ENCODE data around the gene DNAJC17. TPM values are rescaled to one million over a fixed set of nuclear protein-coding genes. Genes with fewer than 3 reads are reported as not detected.

Gene DNAJC17, protein sequence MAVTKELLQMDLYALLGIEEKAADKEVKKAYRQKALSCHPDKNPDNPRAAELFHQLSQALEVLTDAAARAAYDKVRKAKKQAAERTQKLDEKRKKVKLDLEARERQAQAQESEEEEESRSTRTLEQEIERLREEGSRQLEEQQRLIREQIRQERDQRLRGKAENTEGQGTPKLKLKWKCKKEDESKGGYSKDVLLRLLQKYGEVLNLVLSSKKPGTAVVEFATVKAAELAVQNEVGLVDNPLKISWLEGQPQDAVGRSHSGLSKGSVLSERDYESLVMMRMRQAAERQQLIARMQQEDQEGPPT
- polyA plus RNA-seq = 10 to 100 TPM; 51.3 to 88.1 TPM

DNA sequence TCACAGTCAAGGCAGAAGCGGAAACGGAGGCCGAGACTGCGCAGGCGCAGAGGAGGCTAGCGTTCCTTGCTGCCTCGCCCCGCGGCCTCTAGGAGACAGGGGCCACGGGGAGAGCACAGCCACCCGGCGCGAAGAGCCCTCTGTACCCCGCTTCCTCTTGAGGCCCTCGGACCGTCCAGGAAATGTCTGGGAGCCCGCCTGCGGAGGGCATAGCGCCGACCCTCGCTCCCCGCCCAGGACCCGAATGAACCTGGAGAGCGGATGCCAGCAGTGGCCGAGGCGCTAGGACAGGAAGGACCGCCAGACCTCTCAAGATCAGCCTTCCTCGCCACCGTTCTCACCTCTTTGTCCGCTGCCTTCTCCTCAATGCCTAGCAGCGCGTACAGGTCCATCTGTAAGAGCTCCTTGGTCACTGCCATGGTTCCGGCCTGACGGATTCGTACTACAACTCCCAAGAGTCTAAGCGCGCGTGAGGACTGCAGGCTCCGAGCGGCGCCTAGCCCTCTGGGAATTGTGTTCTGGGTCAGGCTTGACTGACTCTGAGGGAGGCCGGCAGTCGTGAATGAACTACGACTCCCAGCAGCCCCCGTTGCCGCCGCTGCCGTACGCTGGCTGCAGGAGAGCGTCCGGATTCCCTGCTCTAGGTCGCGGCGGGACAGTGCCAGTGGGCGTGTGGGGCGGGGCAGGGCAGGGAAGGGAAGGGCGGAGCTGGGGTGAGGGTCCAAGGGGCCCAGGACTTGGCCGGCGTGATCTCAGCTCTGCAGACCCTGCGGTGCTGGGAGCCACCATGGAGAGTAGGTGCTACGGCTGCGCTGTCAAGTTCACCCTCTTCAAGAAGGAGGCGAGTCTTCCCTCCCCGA, at the start of gene DNAJC17, which contains the start of gene ZFYVE19:
TSS of gene DNAJC17 (minus strand) at position 446 of the 860 bp plus-strand sequence. CDS start at position 419, 27 bp downstream.
TSS of gene ZFYVE19 (plus strand) at position 62 of the 860 bp plus-strand sequence. CDS start at position 563, 501 bp downstream.
- H3K9me3 ChIP-seq (ENCODE audit: control insufficient read depth in 2 of 2, insufficient read depth in 1 of 2, low read depth in 1 of 2, low read length in 1 of 2) = no peaks in the 10 kb centered on the region
- H3K4me3 ChIP-seq (ENCODE audit: low read depth in 1 of 2, low read length in 2 of 2) = peak within 1 kb of the TSS; percentile 93 to 98
- WGBS, 2 donors = 0% methylated on average over 62 to 64 of the region's 64 CpGs
- peaks cover 2% of the 10 kb centered on the region in 2 donors for H3K4me1 ChIP-seq (ENCODE audit: control insufficient read depth in 2 of 2, insufficient read depth in 2 of 2, low read length in 1 of 2)
- H3K27ac ChIP-seq (ENCODE audit: low read depth in 2 of 2, low read length in 1 of 2) = peak within 1 kb of the TSS; percentile 96 to 97
- no peaks in the 10 kb centered on the region for H3K27me3 ChIP-seq (ENCODE audit: control insufficient read depth in 1 of 2, insufficient read depth in 2 of 2, low read length in 2 of 2)
- H3K36me3 ChIP-seq (ENCODE audit: control insufficient read depth in 2 of 2, insufficient read depth in 2 of 2, low read length in 1 of 2) = peaks cover 3 to 17% of the 10 kb centered on the region in 2 donors

DNA sequence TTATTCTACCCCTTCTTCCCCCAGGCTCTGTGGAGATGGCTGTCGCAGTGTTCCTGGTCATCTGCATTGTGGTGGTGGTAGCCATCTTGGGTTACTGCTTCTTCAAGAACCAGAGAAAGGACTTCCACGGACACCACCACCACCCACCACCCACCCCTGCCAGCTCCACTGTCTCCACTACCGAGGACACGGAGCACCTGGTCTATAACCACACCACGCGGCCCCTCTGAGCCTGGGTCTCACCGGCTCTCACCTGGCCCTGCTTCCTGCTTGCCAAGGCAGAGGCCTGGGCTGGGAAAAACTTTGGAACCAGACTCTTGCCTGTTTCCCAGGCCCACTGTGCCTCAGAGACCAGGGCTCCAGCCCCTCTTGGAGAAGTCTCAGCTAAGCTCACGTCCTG, 49.5 kb upstream of the DNAJC17 start:
- Histone ChIP-seq H3K4me3 (ENCODE audit: low read depth in 1 of 2, low read length in 2 of 2) (no peak overlapping the region), H3K4me1 (ENCODE audit: control insufficient read depth in 2 of 2, insufficient read depth in 2 of 2, low read length in 1 of 2) (peaks cover 0 to 9% of the 10 kb centered on the region in 2 donors), H3K27me3 (ENCODE audit: control insufficient read depth in 1 of 2, insufficient read depth in 2 of 2, low read length in 2 of 2) (no peaks in the 10 kb centered on the region), H3K27ac (ENCODE audit: low read depth in 2 of 2, low read length in 1 of 2) (peak overlapping the region; percentile 93 to 96), H3K9me3 (ENCODE audit: control insufficient read depth in 2 of 2, insufficient read depth in 1 of 2, low read depth in 1 of 2, low read length in 1 of 2) (no peaks in the 10 kb centered on the region), H3K36me3 (ENCODE audit: control insufficient read depth in 2 of 2, insufficient read depth in 2 of 2, low read length in 1 of 2) (peaks cover 7 to 36% of the 10 kb centered on the region in 2 donors)
- WGBS, 2 donors = 69 to 77% methylated on average over 7 to 8 of the region's 8 CpGs

DNA sequence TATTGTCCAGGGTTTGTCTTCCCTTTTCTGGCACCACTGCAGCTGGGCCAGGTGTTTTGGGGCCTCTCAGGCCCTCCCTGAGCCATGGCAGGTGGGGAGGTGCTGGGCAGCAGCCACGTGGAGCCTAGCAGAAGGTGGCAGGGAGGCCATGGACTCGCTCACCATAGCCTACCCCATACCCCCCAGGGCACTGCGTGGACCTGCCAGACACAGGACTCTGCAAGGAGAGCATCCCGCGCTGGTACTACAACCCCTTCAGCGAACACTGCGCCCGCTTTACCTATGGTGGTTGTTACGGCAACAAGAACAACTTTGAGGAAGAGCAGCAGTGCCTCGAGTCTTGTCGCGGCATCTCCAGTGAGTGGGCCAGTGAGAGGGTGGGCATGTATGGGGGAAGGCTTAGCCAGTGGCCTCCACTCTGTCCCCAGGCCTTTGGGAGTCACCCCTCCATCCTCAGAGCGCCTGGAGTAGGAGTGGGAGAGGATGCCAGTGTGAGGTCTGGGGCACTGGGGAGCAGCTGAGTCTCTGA, 48.5 kb upstream of the DNAJC17 start:
- Histone ChIP-seq H3K27ac (ENCODE audit: low read depth in 2 of 2, low read length in 1 of 2) (peak overlapping the region; percentile 39 to 93), H3K36me3 (ENCODE audit: control insufficient read depth in 2 of 2, insufficient read depth in 2 of 2, low read length in 1 of 2) (peaks cover 7 to 39% of the 10 kb centered on the region in 2 donors), H3K4me3 (ENCODE audit: low read depth in 1 of 2, low read length in 2 of 2) (no peak overlapping the region), H3K4me1 (ENCODE audit: control insufficient read depth in 2 of 2, insufficient read depth in 2 of 2, low read length in 1 of 2) (peaks cover 0 to 9% of the 10 kb centered on the region in 2 donors), H3K27me3 (ENCODE audit: control insufficient read depth in 1 of 2, insufficient read depth in 2 of 2, low read length in 2 of 2) (no peaks in the 10 kb centered on the region), H3K9me3 (ENCODE audit: control insufficient read depth in 2 of 2, insufficient read depth in 1 of 2, low read depth in 1 of 2, low read length in 1 of 2) (no peaks in the 10 kb centered on the region)
- 80 to 81% methylated on average over 13 of the region's 13 CpGs for WGBS, 2 donors

DNA sequence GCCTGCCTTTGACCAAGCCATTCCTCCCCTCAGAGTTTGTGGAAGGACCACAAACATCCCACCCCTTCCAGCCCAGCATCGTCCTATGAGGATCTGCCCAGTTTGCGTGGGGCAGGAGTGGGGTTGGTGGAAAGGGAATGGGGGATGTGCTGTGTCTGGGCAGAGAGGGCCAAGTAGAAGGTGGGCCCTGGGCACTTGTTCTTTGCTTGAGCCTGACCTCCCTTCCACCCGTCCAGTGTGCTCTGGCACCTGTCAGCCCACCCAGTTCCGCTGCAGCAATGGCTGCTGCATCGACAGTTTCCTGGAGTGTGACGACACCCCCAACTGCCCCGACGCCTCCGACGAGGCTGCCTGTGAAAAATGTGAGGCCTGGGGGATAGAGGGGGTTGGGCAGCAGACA, 46.9 kb upstream of the DNAJC17 start:
- WGBS, 2 donors = 73 to 81% methylated on average over 10 of the region's 10 CpGs
- Histone ChIP-seq H3K36me3 (ENCODE audit: control insufficient read depth in 2 of 2, insufficient read depth in 2 of 2, low read length in 1 of 2) (peaks cover 7 to 42% of the 10 kb centered on the region in 2 donors), H3K27me3 (ENCODE audit: control insufficient read depth in 1 of 2, insufficient read depth in 2 of 2, low read length in 2 of 2) (no peaks in the 10 kb centered on the region)

DNA sequence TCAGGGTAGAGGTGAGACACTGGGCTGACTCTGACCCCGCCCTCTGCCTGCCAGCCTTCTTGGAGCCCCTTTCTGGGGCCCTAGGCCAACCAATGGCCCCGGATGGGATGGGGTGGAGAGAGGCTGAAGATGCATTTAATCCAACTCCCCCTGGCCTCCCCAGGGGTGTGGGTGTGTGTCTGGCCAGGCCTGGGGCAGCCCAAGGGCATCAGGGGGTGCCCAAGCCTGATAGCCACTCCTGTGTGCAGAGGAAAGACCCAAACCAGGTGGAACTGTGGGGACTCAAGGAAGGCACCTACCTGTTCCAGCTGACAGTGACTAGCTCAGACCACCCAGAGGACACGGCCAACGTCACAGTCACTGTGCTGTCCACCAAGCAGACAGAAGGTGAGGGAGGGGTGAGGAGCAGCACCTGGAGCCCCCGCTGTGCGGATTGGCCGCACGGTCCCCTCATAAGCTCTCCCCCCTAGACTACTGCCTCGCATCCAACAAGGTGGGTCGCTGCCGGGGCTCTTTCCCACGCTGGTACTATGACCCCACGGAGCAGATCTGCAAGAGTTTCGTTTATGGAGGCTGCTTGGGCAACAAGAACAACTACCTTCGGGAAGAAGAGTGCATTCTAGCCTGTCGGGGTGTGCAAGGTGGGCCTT, 46.1 kb upstream of the DNAJC17 start:
- H3K27me3 ChIP-seq (ENCODE audit: control insufficient read depth in 1 of 2, insufficient read depth in 2 of 2, low read length in 2 of 2) = no peaks in the 10 kb centered on the region
- H3K36me3 ChIP-seq (ENCODE audit: control insufficient read depth in 2 of 2, insufficient read depth in 2 of 2, low read length in 1 of 2) = peaks cover 7 to 40% of the 10 kb centered on the region in 2 donors
- H3K4me1 ChIP-seq (ENCODE audit: control insufficient read depth in 2 of 2, insufficient read depth in 2 of 2, low read length in 1 of 2) = peaks cover 0 to 3% of the 10 kb centered on the region in 2 donors
- no peaks in the 10 kb centered on the region for H3K9me3 ChIP-seq (ENCODE audit: control insufficient read depth in 2 of 2, insufficient read depth in 1 of 2, low read depth in 1 of 2, low read length in 1 of 2)
- 90% methylated on average over 16 of the region's 16 CpGs for WGBS, 2 donors
- H3K27ac ChIP-seq (ENCODE audit: low read depth in 2 of 2, low read length in 1 of 2) = no peak overlapping the region
- no peak overlapping the region for H3K4me3 ChIP-seq (ENCODE audit: low read depth in 1 of 2, low read length in 2 of 2)

More for the DNA sequence above, 46.9 kb upstream of the DNAJC17 start:
- Histone ChIP-seq H3K4me1 (ENCODE audit: control insufficient read depth in 2 of 2, insufficient read depth in 2 of 2, low read length in 1 of 2) (peaks cover 0 to 5% of the 10 kb centered on the region in 2 donors), H3K27ac (ENCODE audit: low read depth in 2 of 2, low read length in 1 of 2) (no peak overlapping the region), H3K9me3 (ENCODE audit: control insufficient read depth in 2 of 2, insufficient read depth in 1 of 2, low read depth in 1 of 2, low read length in 1 of 2) (no peaks in the 10 kb centered on the region), H3K4me3 (ENCODE audit: low read depth in 1 of 2, low read length in 2 of 2) (no peak overlapping the region)

DNA sequence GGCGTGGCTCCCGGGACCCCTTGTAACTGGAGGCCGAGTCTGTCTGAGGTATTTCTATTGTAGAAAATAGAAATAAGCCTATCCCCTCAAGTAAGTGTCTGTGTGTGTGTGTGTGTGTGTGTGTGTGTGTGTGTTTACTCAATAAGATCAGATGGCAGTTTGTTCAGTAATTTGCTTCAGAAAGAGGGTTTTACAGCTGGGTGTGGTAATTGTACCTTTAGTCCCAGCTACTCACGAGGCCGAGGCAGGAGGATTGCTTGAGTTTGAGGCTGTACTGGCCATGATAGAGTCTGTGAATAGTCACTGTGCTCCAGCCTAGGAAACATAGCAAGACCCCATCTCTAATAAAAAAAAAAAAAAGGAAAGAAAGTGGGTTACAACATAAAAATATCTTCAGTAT, 45.3 kb upstream of the DNAJC17 start:
- no peak overlapping the region for H3K4me3 ChIP-seq (ENCODE audit: low read depth in 1 of 2, low read length in 2 of 2)
- H3K27me3 ChIP-seq (ENCODE audit: control insufficient read depth in 1 of 2, insufficient read depth in 2 of 2, low read length in 2 of 2) = no peaks in the 10 kb centered on the region
- 76 to 85% methylated on average over 5 of the region's 5 CpGs for WGBS, 2 donors
- H3K36me3 ChIP-seq (ENCODE audit: control insufficient read depth in 2 of 2, insufficient read depth in 2 of 2, low read length in 1 of 2) = peaks cover 7 to 40% of the 10 kb centered on the region in 2 donors
- H3K9me3 ChIP-seq (ENCODE audit: control insufficient read depth in 2 of 2, insufficient read depth in 1 of 2, low read depth in 1 of 2, low read length in 1 of 2) = no peaks in the 10 kb centered on the region
- H3K4me1 ChIP-seq (ENCODE audit: control insufficient read depth in 2 of 2, insufficient read depth in 2 of 2, low read length in 1 of 2) = peaks cover 3 to 5% of the 10 kb centered on the region in 2 donors
- H3K27ac ChIP-seq (ENCODE audit: low read depth in 2 of 2, low read length in 1 of 2) = no peak overlapping the region

DNA sequence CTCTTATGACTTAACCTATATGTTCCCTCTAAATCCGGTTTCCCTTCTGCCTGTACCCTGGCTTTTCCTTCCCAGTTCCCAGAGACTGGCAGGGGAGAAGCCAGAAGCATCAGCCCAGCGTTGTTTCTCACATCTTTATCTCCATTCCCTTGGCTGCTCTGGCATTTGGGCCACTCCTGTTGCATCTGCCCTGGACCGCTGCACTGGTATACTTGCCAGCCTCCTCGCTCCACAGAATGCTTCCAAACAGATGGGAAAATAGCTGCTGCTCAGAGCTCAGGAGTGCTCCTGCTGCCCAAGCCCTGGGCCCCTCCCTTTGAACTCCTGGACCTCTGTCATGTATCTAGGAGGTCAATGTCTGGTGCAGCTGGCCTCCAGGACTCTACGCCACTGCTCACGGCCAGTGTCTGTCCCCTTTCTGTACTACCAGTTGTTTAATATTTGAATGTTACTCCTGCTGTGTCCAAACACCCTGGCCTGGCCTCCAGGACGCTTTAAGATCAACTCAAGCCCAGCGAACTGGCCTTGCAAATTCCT, 43.4 kb upstream of the DNAJC17 start:
- WGBS, 2 donors = 88 to 90% methylated on average over 8 of the region's 8 CpGs
- Histone ChIP-seq H3K27me3 (ENCODE audit: control insufficient read depth in 1 of 2, insufficient read depth in 2 of 2, low read length in 2 of 2) (no peaks in the 10 kb centered on the region), H3K4me3 (ENCODE audit: low read depth in 1 of 2, low read length in 2 of 2) (no peak overlapping the region), H3K9me3 (ENCODE audit: control insufficient read depth in 2 of 2, insufficient read depth in 1 of 2, low read depth in 1 of 2, low read length in 1 of 2) (no peaks in the 10 kb centered on the region), H3K27ac (ENCODE audit: low read depth in 2 of 2, low read length in 1 of 2) (no peak overlapping the region), H3K4me1 (ENCODE audit: control insufficient read depth in 2 of 2, insufficient read depth in 2 of 2, low read length in 1 of 2) (peaks cover 4 to 12% of the 10 kb centered on the region in 2 donors), H3K36me3 (ENCODE audit: control insufficient read depth in 2 of 2, insufficient read depth in 2 of 2, low read length in 1 of 2) (peaks cover 7 to 28% of the 10 kb centered on the region in 2 donors)

DNA sequence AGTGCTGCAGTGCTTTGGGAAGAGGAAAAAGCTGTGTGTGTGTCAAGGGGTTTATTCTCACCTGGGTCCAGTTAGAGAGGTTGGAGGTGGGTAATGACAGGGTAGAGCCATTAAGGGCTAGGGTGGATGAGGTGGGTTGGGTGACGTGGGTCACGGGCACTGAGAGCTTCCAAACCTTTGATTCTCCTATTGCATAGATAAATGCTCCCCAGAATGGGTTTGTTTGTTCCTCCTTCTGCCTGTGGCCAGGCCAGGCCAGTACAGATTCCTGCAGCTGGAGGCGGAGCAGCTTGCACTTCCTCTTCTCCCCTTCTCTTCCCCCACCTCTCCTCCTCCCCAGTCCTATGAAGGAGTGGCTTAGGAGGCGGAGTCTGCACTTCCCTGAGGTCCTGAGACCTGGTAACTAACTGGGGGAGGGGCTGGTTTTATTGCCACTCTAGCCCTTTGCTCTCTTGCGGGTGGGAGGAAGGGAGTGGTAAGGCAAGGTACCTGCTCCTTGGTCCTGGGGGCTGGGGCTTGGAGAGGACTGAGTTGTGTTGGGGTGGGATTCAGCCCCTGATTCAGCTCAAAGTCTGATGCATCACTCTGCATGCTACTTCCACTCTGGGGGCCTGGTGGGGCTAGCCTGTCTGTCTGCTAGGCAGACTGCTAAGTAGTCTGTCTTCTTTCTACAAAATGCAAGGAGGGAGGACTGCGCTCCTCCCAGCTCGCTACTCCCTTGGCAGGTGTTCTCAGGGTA, 40.1 kb upstream of the DNAJC17 start:
- peak overlapping the region; percentile 94 to 97 for H3K27ac ChIP-seq (ENCODE audit: low read depth in 2 of 2, low read length in 1 of 2)
- 48 to 54% methylated on average over 7 of the region's 7 CpGs for WGBS, 2 donors
- H3K27me3 ChIP-seq (ENCODE audit: control insufficient read depth in 1 of 2, insufficient read depth in 2 of 2, low read length in 2 of 2) = no peaks in the 10 kb centered on the region
- H3K36me3 ChIP-seq (ENCODE audit: control insufficient read depth in 2 of 2, insufficient read depth in 2 of 2, low read length in 1 of 2) = peaks cover 0 to 9% of the 10 kb centered on the region in 2 donors
- H3K9me3 ChIP-seq (ENCODE audit: control insufficient read depth in 2 of 2, insufficient read depth in 1 of 2, low read depth in 1 of 2, low read length in 1 of 2) = no peaks in the 10 kb centered on the region
- H3K4me3 ChIP-seq (ENCODE audit: low read depth in 1 of 2, low read length in 2 of 2) = peak overlapping the region; percentile 49 to 72
- H3K4me1 ChIP-seq (ENCODE audit: control insufficient read depth in 2 of 2, insufficient read depth in 2 of 2, low read length in 1 of 2) = peaks cover 8 to 22% of the 10 kb centered on the region in 2 donors
